GM23338 (cell line): ENCODE results near the gene CABLES1. TPM values are rescaled to one million over a fixed set of nuclear protein-coding genes. Genes with fewer than 3 reads are reported as not detected.

Source experiments
- ATAC-seq: fragments of 200-7000 bp; cut with Tn5 transposase; 3 replicates; pipeline ENCODE4 v1.9.1; 2020
- DNase-seq: peaks from one replicate; pipeline ENCODE4 v3.0.0-alpha.2; 2015; ENCODE audit warnings: low spot score
- H2AFZ ChIP-seq: fragments of 200-600 bp; sonication (generic); 2 replicates; pipeline ENCODE4 v1.8.0; 2016; ENCODE audit warnings: antibody characterized with exemption, mild to moderate bottlenecking, moderate library complexity
- H3F3A ChIP-seq: fragments of 200-600 bp; sonication (generic); replicated peaks from 2 replicates; pipeline ENCODE4 v1.8.0; 2017; ENCODE audit warnings: antibody characterized with exemption, mixed run types, low read depth
- H3K27ac ChIP-seq: fragments of 200-600 bp; sonication (generic); 2 replicates; pipeline ENCODE4 v1.6.1; 2016; ENCODE audit warnings: low read depth
- H3K27me3 ChIP-seq: fragments of 200-600 bp; sonication (generic); 2 replicates; pipeline ENCODE4 v1.8.0; 2016; ENCODE audit warnings: mild to moderate bottlenecking, mixed run types, moderate library complexity; ENCODE audit not compliant: insufficient read depth
- H3K36me3 ChIP-seq: fragments of 200-600 bp; sonication (generic); 2 replicates; pipeline ENCODE4 v1.8.0; 2016; ENCODE audit warnings: mild to moderate bottlenecking; ENCODE audit not compliant: insufficient read depth
- H3K4me1 ChIP-seq: fragments of 200-600 bp; sonication (generic); 2 replicates; pipeline ENCODE4 v1.8.0; 2016; ENCODE audit warnings: mild to moderate bottlenecking, moderate library complexity; ENCODE audit not compliant: insufficient read depth
- H3K4me2 ChIP-seq: fragments of 200-600 bp; sonication (generic); 2 replicates; pipeline ENCODE4 v1.7.1; 2017; ENCODE audit warnings: mixed run types
- H3K4me3 ChIP-seq: fragments of 200-600 bp; sonication (generic); 2 replicates; pipeline ENCODE4 v1.6.1; 2016; ENCODE audit warnings: mixed run types
- H3K79me2 ChIP-seq: fragments of 200-600 bp; sonication (generic); replicated peaks from 2 replicates; pipeline ENCODE4 v1.8.0; 2017; ENCODE audit warnings: mild to moderate bottlenecking; ENCODE audit not compliant: insufficient read depth
- H3K9me2 ChIP-seq: fragments of 200-600 bp; sonication (generic); 2 replicates; pipeline ENCODE4 v1.8.0; 2017; ENCODE audit not compliant: insufficient read depth
- H4K20me1 ChIP-seq: fragments of 200-600 bp; sonication (generic); replicated peaks from 2 replicates; pipeline ENCODE4 v1.8.0; 2017; ENCODE audit warnings: mild to moderate bottlenecking; ENCODE audit not compliant: insufficient read depth
- H3K27ac Mint-ChIP-seq: 2 replicates; pipeline ENCODE4 v1.8.0; 2020; ENCODE audit warnings: inconsistent platforms, mild to moderate bottlenecking, moderate library complexity, mixed read lengths
- H3K27me3 Mint-ChIP-seq: 3 replicates; pipeline ENCODE4 v1.8.0; 2022; ENCODE audit warnings: low read depth, mild to moderate bottlenecking, moderate library complexity, mixed read lengths, inconsistent platforms; ENCODE audit not compliant: insufficient read depth, poor library complexity
- H3K36me3 Mint-ChIP-seq: 3 replicates; pipeline ENCODE4 v1.8.0; 2021; ENCODE audit warnings: low read depth, mild to moderate bottlenecking, inconsistent platforms, moderate library complexity, mixed read lengths
- H3K4me1 Mint-ChIP-seq: 3 replicates; pipeline ENCODE4 v1.8.0; 2020; ENCODE audit warnings: mild to moderate bottlenecking, inconsistent platforms, mixed read lengths
- H3K4me3 Mint-ChIP-seq: 3 replicates; pipeline ENCODE4 v1.8.0; 2021; ENCODE audit warnings: moderate library complexity, mild to moderate bottlenecking, inconsistent platforms, mixed read lengths
- H3K9me3 Mint-ChIP-seq: 3 replicates; pipeline ENCODE4 v1.8.0; 2020; ENCODE audit warnings: moderate library complexity, mild to moderate bottlenecking, inconsistent platforms, mixed read lengths
- CREB1 ChIP-seq: fragments of 250-450 bp; sonication (Bioruptor Pico); IDR thresholded peaks from 2 replicates; pipeline ENCODE4 v1.5.0; 2020; ENCODE audit warnings: low read depth, mild to moderate bottlenecking, moderate library complexity
- CTCF ChIP-seq, 2 experiments: fragments of 200-600 bp in 1 of 2; sonication (generic) in 1 of 2; conservative IDR thresholded peaks; 2 replicates each; pipeline versions ENCODE4 v1.5.1 to v1.6.1; 2016 to 2017; ENCODE audit warnings: antibody characterized with exemption in 2 of 2, low read depth in 2 of 2, mild to moderate bottlenecking in 2 of 2, moderate library complexity in 1 of 2
- ETS1 ChIP-seq: IDR thresholded peaks from 2 replicates; pipeline ENCODE4 v1.6.1; 2016; ENCODE audit warnings: antibody characterized with exemption
- EZH2 ChIP-seq: fragments of 200-600 bp; sonication (generic); IDR thresholded peaks from one replicate; pipeline ENCODE4 v1.8.0; 2017; ENCODE audit warnings: antibody characterized with exemption, mild to moderate bottlenecking, low read depth; ENCODE audit not compliant: unreplicated experiment
- EZH2phosphoT487 ChIP-seq: fragments of 200-600 bp; sonication (generic); IDR thresholded peaks from one replicate; pipeline ENCODE4 v1.8.1; 2018; ENCODE audit warnings: antibody characterized with exemption; ENCODE audit not compliant: unreplicated experiment
- JUNB ChIP-seq: IDR thresholded peaks from one replicate; pipeline ENCODE4 v1.6.1; 2016; ENCODE audit warnings: antibody characterized with exemption; ENCODE audit not compliant: unreplicated experiment
- NANOG ChIP-seq: IDR thresholded peaks from 2 replicates; pipeline ENCODE4 v1.6.1; 2016; ENCODE audit warnings: antibody characterized with exemption, borderline replicate concordance
- POLR2AphosphoS5 ChIP-seq: IDR thresholded peaks from 2 replicates; pipeline ENCODE4 v1.6.1; 2016; ENCODE audit warnings: antibody characterized with exemption, low read depth
- STAT1 ChIP-seq: IDR thresholded peaks from one replicate; pipeline ENCODE4 v1.6.1; 2016; ENCODE audit warnings: antibody characterized with exemption; ENCODE audit not compliant: unreplicated experiment
- ZNF114 ChIP-seq: fragments of 250-450 bp; sonication (Bioruptor Pico); IDR thresholded peaks from 2 replicates; pipeline ENCODE4 v1.5.0; 2020; ENCODE audit warnings: mild to moderate bottlenecking, moderate library complexity
- ZNF331 ChIP-seq: fragments of 250-450 bp; sonication (Bioruptor Pico); IDR thresholded peaks from 2 replicates; pipeline ENCODE4 v1.5.0; 2020; ENCODE audit warnings: low read depth, mild to moderate bottlenecking, moderate library complexity
- ZNF462 ChIP-seq: fragments of 250-450 bp; sonication (Bioruptor Pico); IDR thresholded peaks from 2 replicates; pipeline ENCODE4 v1.5.0; 2020; ENCODE audit warnings: mild to moderate bottlenecking, moderate library complexity
- polyA plus RNA-seq: library from polyadenylated mRNA; unstranded; fragments of >200 nt; fragmentation: Nextera tagmentation; extraction: Ambion mirVana; gene quantifications from 2 replicates; pipeline ENCODE4 v1.2.1, GENCODE V29; 2016
- total RNA-seq: library from RNA; depleted of rRNA; stranded (reverse); fragments of >200 nt; shearing (Covaris generic); gene quantifications from 2 replicates; pipeline ENCODE4 v1.2.3, GENCODE V29; 2014

CABLES1 gene
- total and polyA plus RNA-seq, 2 experiments from 2014 or later, result 2.6 to 12.4 TPM

DNA sequence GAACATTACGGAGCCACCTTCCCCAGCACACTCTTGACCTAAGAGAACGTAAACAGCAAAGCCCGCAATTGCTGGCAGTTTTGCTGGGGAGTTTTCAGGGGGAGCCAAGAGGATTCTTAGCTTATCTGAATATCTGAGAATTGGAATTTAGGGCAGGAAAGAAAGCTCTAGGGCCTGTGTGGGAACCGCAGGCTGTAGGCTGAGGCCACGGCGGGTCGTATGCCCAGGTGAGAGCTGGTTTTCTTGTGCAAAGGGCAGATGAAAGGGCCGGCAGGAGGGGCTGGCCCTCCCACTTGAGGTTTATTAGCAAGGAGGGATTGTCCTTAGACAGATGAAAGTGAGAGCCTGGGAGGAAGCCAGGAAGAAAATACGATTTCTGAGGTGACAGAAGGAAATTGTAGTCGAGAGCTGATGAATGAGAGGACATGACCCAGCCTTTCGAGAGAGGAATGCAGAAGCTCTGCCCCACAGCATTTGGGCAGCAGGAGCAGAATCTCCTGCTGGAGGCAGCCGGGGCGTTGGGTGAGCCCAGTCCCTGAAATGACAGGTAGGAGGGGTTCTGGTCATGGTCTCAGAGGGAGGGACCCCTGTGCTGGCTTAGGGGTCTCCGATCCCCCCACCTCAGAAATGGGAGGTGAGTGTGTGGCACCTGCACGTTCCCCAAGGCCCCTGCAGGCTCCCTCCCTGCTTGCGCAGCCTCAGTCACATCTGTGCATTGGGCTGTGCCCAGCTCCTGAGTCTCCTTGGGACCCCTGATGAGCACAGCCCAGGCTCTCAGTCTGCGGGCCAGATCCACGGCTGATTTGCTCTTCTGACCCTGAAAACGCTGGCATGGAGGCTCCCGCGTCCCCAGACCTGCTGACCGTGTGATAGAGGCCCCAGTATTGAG lies 61.1 kb downstream of the CABLES1 start:
- H3K36me3 Mint-ChIP-seq, result peaks cover 61% of the 10 kb centered on the region
- Histone ChIP-seq H4K20me1 (peaks cover 2% of the 10 kb centered on the region; the same call in 1 of the 2 replicates), H3K4me2 (0 out of 2 replicates have a peak overlapping the region, but pooled peaks have one; percentile 12), H3K27ac (peak overlapping the region; percentile 55), H3F3A (no peaks in the 10 kb centered on the region; the same call in 1 of the 2 replicates), H3K4me3 (no peak overlapping the region), H2AFZ (no peak overlapping the region), H3K79me2 (peaks cover 6% of the 10 kb centered on the region; the same call in 1 of the 2 replicates), H3K4me1 (peaks cover 15% of the 10 kb centered on the region; the same call in 1 of the 2 replicates), H3K9me2 (no peaks in the 10 kb centered on the region), H3K36me3 (no peaks in the 10 kb centered on the region), H3K27me3 (no peaks in the 10 kb centered on the region)
- no peaks in the 10 kb centered on the region; the same call in 1 of the 3 replicates for H3K9me3 Mint-ChIP-seq
- DNase-seq (peak; percentile 62), ATAC-seq (peak; percentile 91)
- peak overlapping the region; percentile 32; the same call in 2 of the 3 replicates for H3K4me3 Mint-ChIP-seq
- H3K4me1 Mint-ChIP-seq, result peaks cover 40% of the 10 kb centered on the region
- TF ChIP-seq JUNB, result no peak
- TF ChIP-seq STAT1, result no peak
- no peak for TF ChIP-seq CREB1
- no peak for TF ChIP-seq ZNF462 (CRISPR knock-in tag)
- no peak for TF ChIP-seq EZH2phosphoT487
- no peak for TF ChIP-seq ZNF114 (CRISPR knock-in tag)
- TF ChIP-seq CTCF (conservative IDR thresholded peaks at IDR 0.05; ENCODE audit: low read depth in 2 of 2), result no peak
- TF ChIP-seq POLR2AphosphoS5, result no peak
- TF ChIP-seq ETS1, result no peak
- TF ChIP-seq EZH2, result no peak
- no peak for TF ChIP-seq NANOG
- TF ChIP-seq ZNF331 (CRISPR knock-in tag), result no peak
- peak overlapping the region; percentile 75 for H3K27ac Mint-ChIP-seq
- H3K27me3 Mint-ChIP-seq, result peaks cover 8% of the 10 kb centered on the region
